Sciatic nerve (tissue), 1 donor: ENCODE measurements around the gene KRTAP12-1. TPM values are rescaled to one million over a fixed set of nuclear protein-coding genes. Genes with fewer than 3 reads are reported as not detected.

Source experiments
- total RNA-seq: library from RNA; stranded (reverse); fragmentation: NEBNext Ultra II Directional; extraction: Animal tissue kit (Norgen Biotek cat#: 25700); gene quantifications from one replicate; pipeline ENCODE4 v1.2.1, GENCODE V29; 2021
- donor health status: DM: no; HTN: no; CAD: no.

Gene KRTAP12-1
- total RNA-seq, 1 donor from 2014 or later = not detected

Other genes starting within 250 kb of the KRTAP12-1 start
- 6.8 TPM for gene LRRC3, start 226.7 kb downstream of the KRTAP12-1 start, total RNA-seq
- gene KRTAP10-1, start 142.0 kb downstream of the KRTAP12-1 start, total RNA-seq = not detected
- gene KRTAP10-2, start 130.7 kb downstream of the KRTAP12-1 start, total RNA-seq = not detected
- gene KRTAP10-3, start 123.4 kb downstream of the KRTAP12-1 start, total RNA-seq = not detected
- gene KRTAP10-4, start 108.4 kb downstream of the KRTAP12-1 start, total RNA-seq = not detected
- gene KRTAP10-5, start 101.6 kb downstream of the KRTAP12-1 start, total RNA-seq = not detected
- gene KRTAP10-6, start 89.7 kb downstream of the KRTAP12-1 start, total RNA-seq = not detected
- not detected for gene KRTAP10-7, start 81.6 kb downstream of the KRTAP12-1 start, total RNA-seq
- gene KRTAP10-8, start 70.1 kb downstream of the KRTAP12-1 start, total RNA-seq = not detected
- not detected for gene KRTAP10-9, start 55.1 kb downstream of the KRTAP12-1 start, total RNA-seq
- not detected for gene KRTAP10-10, start 44.8 kb downstream of the KRTAP12-1 start, total RNA-seq
- not detected for gene KRTAP10-11, start 35.7 kb downstream of the KRTAP12-1 start, total RNA-seq
- not detected for gene KRTAP12-4, start 27.5 kb downstream of the KRTAP12-1 start, total RNA-seq
- not detected for gene KRTAP12-3, start 24.2 kb downstream of the KRTAP12-1 start, total RNA-seq
- gene KRTAP12-2, start 15.2 kb downstream of the KRTAP12-1 start, total RNA-seq = not detected
- gene KRTAP10-12, start 15.0 kb upstream of the KRTAP12-1 start, total RNA-seq = not detected
- gene TSPEAR, start 29.4 kb upstream of the KRTAP12-1 start, total RNA-seq = not detected
- 78.0 TPM for gene UBE2G2, start 119.7 kb upstream of the KRTAP12-1 start, total RNA-seq
- 65.5 TPM for gene SUMO3, start 135.9 kb upstream of the KRTAP12-1 start, total RNA-seq
- gene PTTG1IP, start 191.5 kb upstream of the KRTAP12-1 start, total RNA-seq = 192 TPM
- gene ITGB2, start 238.7 kb upstream of the KRTAP12-1 start, total RNA-seq = 56.7 TPM